OCI-LY1 (cell line): ENCODE data around the gene PTPRM.

Experiments used
- H2AFZ ChIP-seq: fragments of 200-600 bp; sonication (generic), shearing (Covaris generic); 2 replicates; pipeline ENCODE4 v1.6.0; 2014; ENCODE audit warnings: antibody characterized with exemption, mild to moderate bottlenecking, low read length
- H3F3A ChIP-seq: fragments of 200-600 bp; sonication (generic), shearing (Covaris generic); 2 replicates; pipeline ENCODE4 v1.6.0; 2014; ENCODE audit warnings: mild to moderate bottlenecking, antibody characterized with exemption, low read length, moderate library complexity; ENCODE audit not compliant: insufficient read depth
- H3K27ac ChIP-seq: fragments of 200-600 bp; sonication (generic); 2 replicates; pipeline ENCODE4 v1.5.1; 2014; ENCODE audit warnings: low read length, mixed run types, mild to moderate bottlenecking, low read depth; ENCODE audit not compliant: poor library complexity, severe bottlenecking
- H3K27me3 ChIP-seq: fragments of 200-600 bp; sonication (generic); 2 replicates; pipeline ENCODE4 v1.6.0; 2014; ENCODE audit warnings: antibody characterized with exemption, mild to moderate bottlenecking, low read length, moderate library complexity; ENCODE audit not compliant: insufficient read depth
- H3K36me3 ChIP-seq: fragments of 200-600 bp; sonication (generic); 2 replicates; pipeline ENCODE4 v1.6.1; 2014; ENCODE audit warnings: mild to moderate bottlenecking, antibody characterized with exemption, low read length, moderate library complexity, mixed read lengths; ENCODE audit not compliant: insufficient read depth
- H3K4me1 ChIP-seq: fragments of 200-600 bp; sonication (generic); 2 replicates; pipeline ENCODE4 v1.5.1; 2014; ENCODE audit warnings: mild to moderate bottlenecking, low read length, moderate library complexity; ENCODE audit not compliant: insufficient read depth, severe bottlenecking
- H3K4me2 ChIP-seq: fragments of 200-600 bp; sonication (generic), shearing (Covaris generic); 2 replicates; pipeline ENCODE4 v1.6.1; 2014; ENCODE audit warnings: low read length
- H3K4me3 ChIP-seq: fragments of 200-600 bp; sonication (generic); 2 replicates; pipeline ENCODE4 v1.5.1; 2014; ENCODE audit warnings: low read length, low read depth, mild to moderate bottlenecking, mixed read lengths; ENCODE audit not compliant: poor library complexity, severe bottlenecking
- H3K79me2 ChIP-seq: fragments of 200-600 bp; shearing (Covaris generic); 2 replicates; pipeline ENCODE4 v1.6.1; 2016; ENCODE audit warnings: mixed run types, low read length, mixed read lengths; ENCODE audit not compliant: insufficient read depth
- H3K9ac ChIP-seq: fragments of 200-600 bp; sonication (generic), shearing (Covaris generic); 2 replicates; pipeline ENCODE4 v1.6.1; 2014; ENCODE audit warnings: mild to moderate bottlenecking, low read length, mixed read lengths
- H3K9me2 ChIP-seq: fragments of 200-600 bp; sonication (generic), shearing (Covaris generic); 2 replicates; pipeline ENCODE4 v1.6.1; 2014; ENCODE audit warnings: low read depth, mild to moderate bottlenecking, low read length, mixed read lengths
- H3K9me3 ChIP-seq: fragments of 200-600 bp; shearing (Covaris generic); 2 replicates; pipeline ENCODE4 v1.6.1; 2014; ENCODE audit warnings: low read length, mixed read lengths
- H4K20me1 ChIP-seq: fragments of 200-600 bp; sonication (generic), shearing (Covaris generic); 2 replicates; pipeline ENCODE4 v1.6.0; 2016; ENCODE audit warnings: mild to moderate bottlenecking, low read length; ENCODE audit not compliant: insufficient read depth
- CTCF ChIP-seq: fragments of 200-600 bp; sonication (generic), shearing (Covaris generic); IDR thresholded peaks from 2 replicates; pipeline ENCODE4 v1.5.1; 2017; ENCODE audit warnings: mild to moderate bottlenecking, antibody characterized with exemption, low read length, moderate library complexity, mixed read lengths
- EZH2 ChIP-seq: fragments of 200-600 bp; sonication (generic), shearing (Covaris generic); IDR thresholded peaks from 2 replicates; pipeline ENCODE4 v1.8.0; 2017; ENCODE audit warnings: borderline replicate concordance, mixed run types, mild to moderate bottlenecking, antibody characterized with exemption, low read length, moderate library complexity, mixed read lengths

The PTPRM gene

GRCh38 chr18:7677424-7677823, 110.3 kb downstream of the PTPRM start:
- TF ChIP-seq CTCF (no peak), EZH2 (no peak)
- no peaks in the 10 kb centered on the region for H3K79me2 ChIP-seq
- H3K4me3 ChIP-seq = no peak overlapping the region
- H4K20me1 ChIP-seq = no peaks in the 10 kb centered on the region
- no peaks in the 10 kb centered on the region for H3K36me3 ChIP-seq
- no peak overlapping the region for H3K27ac ChIP-seq
- no peaks in the 10 kb centered on the region for H3K9me3 ChIP-seq
- no peaks in the 10 kb centered on the region for H3K9me2 ChIP-seq
- H3K4me1 ChIP-seq = no peaks in the 10 kb centered on the region
- H3K9ac ChIP-seq = no peak overlapping the region
- H2AFZ ChIP-seq = no peak overlapping the region
- no peaks in the 10 kb centered on the region for H3F3A ChIP-seq
- H3K27me3 ChIP-seq = no peaks in the 10 kb centered on the region
- H3K4me2 ChIP-seq = no peak overlapping the region

GRCh38 chr18:7678389-7678788, 111.3 kb downstream of the PTPRM start:
- H3K4me2 ChIP-seq = no peak overlapping the region
- no peaks in the 10 kb centered on the region for H3K79me2 ChIP-seq
- H3K9me2 ChIP-seq = no peaks in the 10 kb centered on the region
- TF ChIP-seq EZH2 = no peak
- no peak for TF ChIP-seq CTCF
- no peaks in the 10 kb centered on the region for H3K9me3 ChIP-seq
- no peaks in the 10 kb centered on the region for H3F3A ChIP-seq
- no peak overlapping the region for H3K9ac ChIP-seq
- no peaks in the 10 kb centered on the region; the same call in 1 of the 2 replicates for H3K27me3 ChIP-seq
- H3K27ac ChIP-seq = no peak overlapping the region
- H2AFZ ChIP-seq = no peak overlapping the region
- H4K20me1 ChIP-seq = no peaks in the 10 kb centered on the region
- H3K4me3 ChIP-seq = no peak overlapping the region
- no peaks in the 10 kb centered on the region for H3K4me1 ChIP-seq
- H3K36me3 ChIP-seq = no peaks in the 10 kb centered on the region

GRCh38 chr18:7678801-7679200, 111.7 kb downstream of the PTPRM start:
- H3K27me3 ChIP-seq = no peaks in the 10 kb centered on the region; the same call in 1 of the 2 replicates
- no peaks in the 10 kb centered on the region for H3F3A ChIP-seq
- no peaks in the 10 kb centered on the region for H4K20me1 ChIP-seq

More at GRCh38 chr18:7678801-7679200, 111.7 kb downstream of the PTPRM start:
- Histone ChIP-seq H3K4me3 (no peak overlapping the region), H3K27ac (no peak overlapping the region), H3K9me2 (no peaks in the 10 kb centered on the region), H3K9ac (no peak overlapping the region), H2AFZ (no peak overlapping the region), H3K9me3 (no peaks in the 10 kb centered on the region), H3K4me2 (no peak overlapping the region), H3K4me1 (no peaks in the 10 kb centered on the region), H3K36me3 (no peaks in the 10 kb centered on the region), H3K79me2 (no peaks in the 10 kb centered on the region)
- TF ChIP-seq CTCF = no peak
- TF ChIP-seq EZH2 = no peak
